ENCODE data around the gene RASA4B. TPM values are rescaled to one million over a fixed set of nuclear protein-coding genes. Genes with fewer than 3 reads are reported as not detected.

RASA4B gene
- polyA plus RNA-seq, 1 donor (not counting 4 experiments of a cell fraction or from before 2014, with no cell fraction given) = 0.49 TPM

DNA sequence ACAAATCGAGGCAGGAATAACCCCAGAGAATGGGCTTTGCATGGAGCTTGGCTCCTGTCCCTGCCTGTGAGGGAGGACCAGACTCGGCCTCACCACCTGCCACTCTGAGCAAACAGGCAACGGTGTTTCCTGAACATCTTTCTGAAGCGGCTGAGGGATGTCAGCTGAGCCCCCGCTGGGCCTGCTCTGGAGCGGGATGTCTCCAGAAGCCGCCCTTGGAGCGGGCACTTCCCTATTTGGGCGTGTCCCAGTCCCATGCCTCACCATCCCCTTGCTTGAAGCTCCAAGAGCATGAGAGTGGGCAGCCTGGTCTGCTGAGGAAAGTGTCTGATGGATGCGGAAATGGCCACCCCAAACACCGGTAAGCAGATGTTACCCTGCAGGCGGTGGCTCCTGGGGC, 63.1 kb downstream of the RASA4B start:
- TF ChIP-seq, protein P1, sequence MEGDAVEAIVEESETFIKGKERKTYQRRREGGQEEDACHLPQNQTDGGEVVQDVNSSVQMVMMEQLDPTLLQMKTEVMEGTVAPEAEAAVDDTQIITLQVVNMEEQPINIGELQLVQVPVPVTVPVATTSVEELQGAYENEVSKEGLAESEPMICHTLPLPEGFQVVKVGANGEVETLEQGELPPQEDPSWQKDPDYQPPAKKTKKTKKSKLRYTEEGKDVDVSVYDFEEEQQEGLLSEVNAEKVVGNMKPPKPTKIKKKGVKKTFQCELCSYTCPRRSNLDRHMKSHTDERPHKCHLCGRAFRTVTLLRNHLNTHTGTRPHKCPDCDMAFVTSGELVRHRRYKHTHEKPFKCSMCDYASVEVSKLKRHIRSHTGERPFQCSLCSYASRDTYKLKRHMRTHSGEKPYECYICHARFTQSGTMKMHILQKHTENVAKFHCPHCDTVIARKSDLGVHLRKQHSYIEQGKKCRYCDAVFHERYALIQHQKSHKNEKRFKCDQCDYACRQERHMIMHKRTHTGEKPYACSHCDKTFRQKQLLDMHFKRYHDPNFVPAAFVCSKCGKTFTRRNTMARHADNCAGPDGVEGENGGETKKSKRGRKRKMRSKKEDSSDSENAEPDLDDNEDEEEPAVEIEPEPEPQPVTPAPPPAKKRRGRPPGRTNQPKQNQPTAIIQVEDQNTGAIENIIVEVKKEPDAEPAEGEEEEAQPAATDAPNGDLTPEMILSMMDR (optimal IDR thresholded peaks at IDR 0.05 in 1 of 3, IDR thresholded peaks at IDR 0.05 in 1 of 3, conservative IDR thresholded peaks at IDR 0.05 in 1 of 3; ENCODE audit: extremely low read depth in 1 of 3, insufficient read depth in 2 of 3, low read length in 3 of 3) = no peak
- TF ChIP-seq EZH2 (IDR thresholded peaks at IDR 0.05; ENCODE audit: low read length) = no peak
- no peaks in the 10 kb centered on the region for H4K20me1 ChIP-seq (ENCODE audit: control insufficient read depth, extremely low read depth, insufficient read depth, low read length)
- DNase-seq (ENCODE audit: low read depth, low spot score) = no peak
- dilution Hi-C loops (cut with MboI; ENCODE audit: extremely low pct_ligation_motif_present, low sequenced_read_pairs) = no loop called here
- H3K9me1 ChIP-seq (ENCODE audit: control insufficient read depth, extremely low read depth, insufficient read depth, low read length) = no peaks in the 10 kb centered on the region
- H3K36me3 ChIP-seq (ENCODE audit: control insufficient read depth in 2 of 2, extremely low read depth in 1 of 2, insufficient read depth in 2 of 2, low read length in 2 of 2) = peaks cover 4 to 13% of the 10 kb centered on the region in 2 experiments
- FAIRE-seq = no peak
- peaks cover 10% of the 10 kb centered on the region for H3K4me1 ChIP-seq (ENCODE audit: control insufficient read depth, extremely low read depth, insufficient read depth, low read length)
- no peaks in the 10 kb centered on the region for H3K9me3 ChIP-seq (ENCODE audit: control insufficient read depth, low read depth, low read length)
- no peaks in the 10 kb centered on the region for H3K79me2 ChIP-seq (ENCODE audit: control insufficient read depth, insufficient read depth, low read length)
- no peak overlapping the region for H3K4me3 ChIP-seq (ENCODE audit: control insufficient read depth in 2 of 3, extremely low read depth in 1 of 3, insufficient read depth in 2 of 3, low read depth in 1 of 3, low read length in 3 of 3)
- H3K9ac ChIP-seq (ENCODE audit: control insufficient read depth, extremely low read depth, insufficient read depth, low read length) = no peak overlapping the region
- no peak overlapping the region for H3K27ac ChIP-seq (ENCODE audit: control insufficient read depth, insufficient read depth, low read length)
- no peak overlapping the region for H3K4me2 ChIP-seq (ENCODE audit: control insufficient read depth, extremely low read depth, insufficient read depth, low read depth, low read length)
- no peak overlapping the region for H2AFZ ChIP-seq (ENCODE audit: control insufficient read depth, low read length)
- no peaks in the 10 kb centered on the region for H3K27me3 ChIP-seq (ENCODE audit: control insufficient read depth, extremely low read depth, insufficient read depth, low read length)

DNA sequence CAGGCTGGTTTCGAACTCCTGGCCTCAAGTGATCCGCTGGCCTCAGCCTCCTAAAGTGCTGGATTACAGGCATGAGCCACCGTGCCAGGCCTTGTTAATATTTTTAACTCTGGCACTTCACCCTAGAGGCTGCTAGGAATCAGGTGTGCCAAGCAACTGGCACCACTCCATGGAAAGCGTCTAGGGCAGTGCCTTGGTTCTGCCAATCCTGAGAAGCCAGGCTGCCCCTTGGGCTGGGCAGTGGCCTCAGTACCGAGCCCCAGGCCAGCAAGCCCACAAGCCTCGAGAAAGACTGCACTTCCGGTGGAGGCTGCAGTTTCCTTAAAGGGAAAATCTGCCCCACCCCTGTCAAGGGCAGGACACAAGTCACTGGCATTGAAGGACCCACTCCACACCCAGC, 64.3 kb downstream of the RASA4B start:
- TF ChIP-seq EZH2 (IDR thresholded peaks at IDR 0.05; ENCODE audit: low read length) = no peak
- TF ChIP-seq, protein P1 (optimal IDR thresholded peaks at IDR 0.05 in 1 of 3, IDR thresholded peaks at IDR 0.05 in 1 of 3, conservative IDR thresholded peaks at IDR 0.05 in 1 of 3; ENCODE audit: extremely low read depth in 1 of 3, insufficient read depth in 2 of 3, low read length in 3 of 3) = no peak
- H3K4me3 ChIP-seq (ENCODE audit: control insufficient read depth in 2 of 3, extremely low read depth in 1 of 3, insufficient read depth in 2 of 3, low read depth in 1 of 3, low read length in 3 of 3) = no peak overlapping the region
- no peaks in the 10 kb centered on the region for H3K27me3 ChIP-seq (ENCODE audit: control insufficient read depth, extremely low read depth, insufficient read depth, low read length)
- H3K4me1 ChIP-seq (ENCODE audit: control insufficient read depth, extremely low read depth, insufficient read depth, low read length) = peaks cover 10% of the 10 kb centered on the region
- H3K36me3 ChIP-seq (ENCODE audit: control insufficient read depth in 2 of 2, extremely low read depth in 1 of 2, insufficient read depth in 2 of 2, low read length in 2 of 2) = peaks cover 4 to 8% of the 10 kb centered on the region in 2 experiments
- no peak overlapping the region for H3K27ac ChIP-seq (ENCODE audit: control insufficient read depth, insufficient read depth, low read length)
- no peak overlapping the region for H3K9ac ChIP-seq (ENCODE audit: control insufficient read depth, extremely low read depth, insufficient read depth, low read length)
- H3K4me2 ChIP-seq (ENCODE audit: control insufficient read depth, extremely low read depth, insufficient read depth, low read depth, low read length) = no peak overlapping the region
- DNase-seq (ENCODE audit: low read depth, low spot score) (no peak), FAIRE-seq (no peak)
- H4K20me1 ChIP-seq (ENCODE audit: control insufficient read depth, extremely low read depth, insufficient read depth, low read length) = no peaks in the 10 kb centered on the region
- H3K9me3 ChIP-seq (ENCODE audit: control insufficient read depth, low read depth, low read length) = no peaks in the 10 kb centered on the region
- H3K79me2 ChIP-seq (ENCODE audit: control insufficient read depth, insufficient read depth, low read length) = no peaks in the 10 kb centered on the region
- no peak overlapping the region for H2AFZ ChIP-seq (ENCODE audit: control insufficient read depth, low read length)
- H3K9me1 ChIP-seq (ENCODE audit: control insufficient read depth, extremely low read depth, insufficient read depth, low read length) = no peaks in the 10 kb centered on the region
- dilution Hi-C loops (cut with MboI; ENCODE audit: extremely low pct_ligation_motif_present, low sequenced_read_pairs) = no loop called here
